Naive thymus-derived CD8-positive, alpha-beta T cell (primary cell): Measurements from ENCODE around the gene PCYT1A. TPM values are rescaled to one million over a fixed set of nuclear protein-coding genes. Genes with fewer than 3 reads are reported as not detected.
"Not testable (repeated sequence)": the region's sequence is repeated elsewhere in the genome, so short reads cannot be mapped to it uniquely, and the experiment has no call there.

Experiments used
- ATAC-seq, 2 donors: fragments of 150-1000 bp; cut with Tn5 transposase in 1 of 2; sonication (Bioruptor Pico), chemical (Tn5 transposase) in 1 of 2; 1 replicate in 1 of 2; 2 replicates in 1 of 2; pipeline ENCODE4 v1.10.0; 2021; ENCODE audit warnings: mild to moderate bottlenecking in 2 of 2, moderate library complexity in 2 of 2
- POLR2A ChIA-PET: fragments of 350-600 bp; sonication (Branson Sonifier 250); formaldehyde crosslinking; loops from one replicate; lab custom pipeline; 2021; ENCODE audit warnings: antibody characterized with exemption; lab: Charles Lee
- DNase-seq, 10 donors: peaks; one replicate each; pipeline versions ENCODE4 v3.0.0 to v3.0.0-alpha.2; 2020 to 2022
- H3K27ac Mint-ChIP-seq, 10 donors: one replicate each; pipeline ENCODE4 v1.8.0; 2020 to 2022; ENCODE audit warnings: mild to moderate bottlenecking in 10 of 10, mixed read lengths in 10 of 10, moderate library complexity in 4 of 10, inconsistent platforms in 1 of 10
- H3K27me3 Mint-ChIP-seq, 5 donors: one replicate each; pipeline ENCODE4 v1.8.0; 2021 to 2022; ENCODE audit warnings: mixed read lengths in 5 of 5
- H3K36me3 Mint-ChIP-seq, 3 donors: one replicate each; pipeline ENCODE4 v1.8.0; 2020 to 2022; ENCODE audit warnings: mixed read lengths in 3 of 3, mild to moderate bottlenecking in 2 of 3, inconsistent platforms in 1 of 3
- H3K4me1 Mint-ChIP-seq, 4 donors: one replicate each; pipeline ENCODE4 v1.8.0; 2021 to 2022; ENCODE audit warnings: mixed read lengths in 4 of 4
- H3K4me3 Mint-ChIP-seq, 10 donors: one replicate each; pipeline ENCODE4 v1.8.0; 2020 to 2022; ENCODE audit warnings: mild to moderate bottlenecking in 10 of 10, mixed read lengths in 10 of 10, moderate library complexity in 6 of 10, inconsistent platforms in 1 of 10
- H3K9me3 Mint-ChIP-seq, 9 donors: one replicate each; pipeline ENCODE4 v1.8.0; 2020 to 2022; ENCODE audit warnings: mixed read lengths in 9 of 9, mild to moderate bottlenecking in 3 of 9, inconsistent platforms in 1 of 9, moderate library complexity in 1 of 9
- polyA plus RNA-seq, 3 donors: library from polyadenylated mRNA; unstranded; fragments of 300-500 nt; fragmentation: Illumina TruSeq; gene quantifications; one replicate each; pipeline ENCODE4 v1.2.3, GENCODE V29; 2021
- total RNA-seq, 8 experiments: library from RNA in 2 of 8; stranded (reverse) in 2 of 8; gene quantifications; one replicate each; pipeline ENCODE4 v1.2.3 and lab custom pipeline; 2021 to 2026

Gene PCYT1A
- total and polyA plus RNA-seq, 5 experiments from 2014 or later, result 7.6 to 52.2 (median 12.6) TPM

GRCh38 chr3:196316799-196317686, 29.5 kb upstream of the PCYT1A start:
- not testable (repeated sequence) for H3K27me3 Mint-ChIP-seq, H3K9me3 Mint-ChIP-seq, ATAC-seq, H3K36me3 Mint-ChIP-seq
- Mint-ChIP-seq H3K27ac (peak overlapping the region; percentile 82 to 98 (median 96)), H3K4me1 (peaks cover 2 to 13% (median 9%) of the 10 kb centered on the region in 4 donors), H3K4me3 (peak overlapping the region; percentile 86 to 97 (median 92))
- POLR2A ChIA-PET, result interaction anchor here (0.6 to 2.0 kb wide), 7 partner anchors 28 to 1668 kb away, joined by 3 to 11 read pairs (median 5); partner anchors contain the start of genes FBXO45, UBXN7 and WDR53
- peak in 1 of 10 donors; percentile 42 for DNase-seq

GRCh38 chr3:196315821-196316220, 28.3 kb upstream of the PCYT1A start:
- Mint-ChIP-seq H3K9me3 (no peaks in the 10 kb centered on the region), H3K27ac (peak overlapping the region in 3 of 10 donors; percentile 13 to 52 (median 31)), H3K36me3 (peaks cover 0 to 2% (median 0%) of the 10 kb centered on the region in 3 donors), H3K27me3 (no peaks in the 10 kb centered on the region), H3K4me3 (peak overlapping the region in 1 of 10 donors; percentile 19), H3K4me1 (peaks cover 2 to 9% (median 6%) of the 10 kb centered on the region in 4 donors)
- DNase-seq (no peak), ATAC-seq (no peak)
- POLR2A ChIA-PET, result no interaction called here

GRCh38 chr3:196314597-196314996, 27.1 kb upstream of the PCYT1A start:
- H3K9me3 Mint-ChIP-seq, result no peaks in the 10 kb centered on the region
- peaks cover 0 to 2% (median 0%) of the 10 kb centered on the region in 3 donors for H3K36me3 Mint-ChIP-seq
- peak overlapping the region in 1 of 10 donors; percentile 17 for H3K4me3 Mint-ChIP-seq
- POLR2A ChIA-PET, result no interaction called here
- DNase-seq (no peak), ATAC-seq (no peak)
- peak overlapping the region in 7 of 10 donors; percentile 7 to 91 (median 60) for H3K27ac Mint-ChIP-seq
- no peaks in the 10 kb centered on the region for H3K27me3 Mint-ChIP-seq
- peaks cover 2 to 9% (median 6%) of the 10 kb centered on the region in 4 donors for H3K4me1 Mint-ChIP-seq

DNA sequence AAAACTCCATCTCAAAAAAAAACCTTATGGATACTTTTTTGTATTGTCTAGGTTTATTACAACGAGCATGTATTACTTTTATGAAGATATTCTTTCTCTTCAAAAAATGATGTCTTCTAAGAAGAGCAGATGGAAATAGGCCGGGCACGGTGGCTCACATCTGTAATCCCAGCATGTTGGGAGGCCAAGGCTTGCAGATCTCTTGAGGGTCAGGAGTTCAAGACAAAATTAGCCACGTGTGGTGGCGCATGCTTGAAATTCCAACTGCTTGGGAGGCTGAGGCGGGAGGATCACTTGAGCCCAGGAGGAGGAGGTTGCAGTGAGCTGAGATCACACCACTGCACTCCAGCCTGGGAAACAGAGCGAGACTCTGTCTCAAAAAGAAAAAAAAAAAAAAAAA, 26.6 kb upstream of the PCYT1A start:
- H3K4me1 Mint-ChIP-seq, DNase-seq, H3K27me3 Mint-ChIP-seq, H3K9me3 Mint-ChIP-seq, POLR2A ChIA-PET, H3K36me3 Mint-ChIP-seq, ATAC-seq, H3K4me3 Mint-ChIP-seq: not testable (repeated sequence)
- peak overlapping the region in 3 of 10 donors; percentile 47 to 91 (median 60) for H3K27ac Mint-ChIP-seq

DNA sequence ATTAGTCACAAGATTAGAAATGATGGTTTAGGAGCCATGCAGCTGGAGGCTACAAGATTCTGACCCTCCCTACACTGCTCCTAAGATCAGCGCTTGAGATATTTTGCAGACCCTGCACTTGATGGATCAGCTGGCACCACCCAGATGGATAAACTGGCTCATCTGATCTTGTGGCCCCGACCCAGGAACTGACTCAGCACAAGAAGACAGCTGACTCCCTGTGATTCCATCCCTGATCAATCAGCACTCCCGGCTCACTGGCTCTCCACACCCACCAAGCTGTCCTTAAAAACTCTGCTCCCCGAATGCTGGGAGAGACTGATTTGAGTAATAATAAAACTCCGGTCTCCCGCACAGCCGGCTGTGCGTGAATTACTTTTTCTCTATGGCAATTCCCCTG, 15.4 kb upstream of the PCYT1A start:
- Mint-ChIP-seq H3K36me3 (peaks cover 0 to 14% (median 12%) of the 10 kb centered on the region in 3 donors), H3K27ac (peak overlapping the region in 1 of 10 donors; percentile 69)
- ATAC-seq, POLR2A ChIA-PET, H3K4me3 Mint-ChIP-seq, DNase-seq, H3K4me1 Mint-ChIP-seq, H3K9me3 Mint-ChIP-seq, H3K27me3 Mint-ChIP-seq: not testable (repeated sequence)

- ATAC-seq, H3K4me3 Mint-ChIP-seq, H3K9me3 Mint-ChIP-seq, DNase-seq, POLR2A ChIA-PET, H3K27me3 Mint-ChIP-seq, H3K4me1 Mint-ChIP-seq: not testable (repeated sequence)
- Mint-ChIP-seq H3K36me3 (peaks cover 0 to 14% (median 12%) of the 10 kb centered on the region in 3 donors), H3K27ac (peak overlapping the region in 1 of 10 donors; percentile 41)
These were observed 15.0 kb upstream of the PCYT1A start for GRCh38 chr3:196302551-196302950.

GRCh38 chr3:196298521-196298920, 11.0 kb upstream of the PCYT1A start:
- Mint-ChIP-seq H3K27me3 (no peaks in the 10 kb centered on the region), H3K4me3 (no peak overlapping the region), H3K9me3 (no peaks in the 10 kb centered on the region), H3K4me1 (peaks cover 0 to 2% (median 0%) of the 10 kb centered on the region in 4 donors), H3K27ac (no peak overlapping the region), H3K36me3 (peaks cover 0 to 16% (median 12%) of the 10 kb centered on the region in 3 donors)
- POLR2A ChIA-PET, result no interaction called here
- DNase-seq (no peak), ATAC-seq (no peak)

GRCh38 chr3:196292286-196292923, 4.9 kb upstream of the PCYT1A start:
- H3K27me3 Mint-ChIP-seq, result no peaks in the 10 kb centered on the region
- ATAC-seq (no peak), DNase-seq (no peak)
- POLR2A ChIA-PET, result no interaction called here
- peaks cover 6 to 13% (median 10%) of the 10 kb centered on the region in 4 donors for H3K4me1 Mint-ChIP-seq
- peak overlapping the region in 1 of 10 donors; percentile 32 for H3K27ac Mint-ChIP-seq
- H3K36me3 Mint-ChIP-seq, result peaks cover 0 to 2% (median 0%) of the 10 kb centered on the region in 3 donors
- H3K9me3 Mint-ChIP-seq, result no peaks in the 10 kb centered on the region
- H3K4me3 Mint-ChIP-seq, result no peak overlapping the region

- H3K36me3 Mint-ChIP-seq, result no peaks in the 10 kb centered on the region
- H3K4me1 Mint-ChIP-seq, result peaks cover 28 to 50% (median 43%) of the 10 kb centered on the region in 4 donors
- H3K9me3 Mint-ChIP-seq, result no peaks in the 10 kb centered on the region
- ATAC-seq, result no peak
- POLR2A ChIA-PET, result interaction anchor here (0.5 to 1.3 kb wide), 5 partner anchors 9 to 654 kb away, joined by 3 to 11 read pairs (median 5); partner anchors contain the start of genes DYNLT2B and NCBP2
- peak overlapping the region in 9 of 10 donors; percentile 73 to 100 (median 97) for H3K27ac Mint-ChIP-seq
- H3K27me3 Mint-ChIP-seq, result no peaks in the 10 kb centered on the region
- peak overlapping the region; percentile 98 to 100 (median 100) for H3K4me3 Mint-ChIP-seq
- DNase-seq, result no peak
These were observed 575 bp upstream of the PCYT1A start for GRCh38 chr3:196288141-196288460.

GRCh38 chr3:196287090-196287439, 461 bp downstream of the PCYT1A start:
- H3K27ac Mint-ChIP-seq, result peak overlapping the region; percentile 92 to 100 (median 98)
- H3K27me3 Mint-ChIP-seq, result no peaks in the 10 kb centered on the region
- peak overlapping the region; percentile 98 to 100 (median 100) for H3K4me3 Mint-ChIP-seq
- ATAC-seq (peak; percentile 45 to 49), DNase-seq (peak in 3 of 10 donors; percentile 9 to 26 (median 10))
- H3K9me3 Mint-ChIP-seq, result no peaks in the 10 kb centered on the region
- H3K36me3 Mint-ChIP-seq, result no peaks in the 10 kb centered on the region
- peaks cover 28 to 53% (median 45%) of the 10 kb centered on the region in 4 donors for H3K4me1 Mint-ChIP-seq
- POLR2A ChIA-PET, result interaction anchor here (1.0 to 1.3 kb wide), 3 partner anchors 11 to 655 kb away, joined by 3 to 6 read pairs (median 3); partner anchors contain the start of gene NCBP2

DNA sequence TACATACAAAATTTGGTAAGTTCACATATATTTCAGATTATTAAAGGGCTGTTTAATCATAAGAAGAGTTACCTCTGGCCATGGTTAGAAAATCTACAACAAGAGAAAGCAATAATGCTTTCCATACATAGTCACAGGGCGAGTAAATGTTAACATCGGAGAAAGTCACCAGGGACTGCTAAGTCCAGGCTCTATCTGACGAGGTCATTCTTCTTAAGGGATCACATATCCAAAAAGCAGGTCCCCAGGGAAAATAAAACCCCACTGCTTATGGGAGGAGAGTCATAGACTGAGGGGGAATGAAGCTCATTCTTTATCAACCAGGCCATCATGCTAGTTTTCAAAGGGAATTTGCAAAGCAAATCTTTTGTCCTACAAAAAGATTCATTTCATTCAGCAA, 3.1 kb downstream of the PCYT1A start:
- Mint-ChIP-seq H3K27me3 (no peaks in the 10 kb centered on the region), H3K9me3 (no peaks in the 10 kb centered on the region), H3K36me3 (peaks cover 0 to 2% (median 0%) of the 10 kb centered on the region in 3 donors), H3K4me3 (no peak overlapping the region), H3K4me1 (peaks cover 34 to 69% (median 59%) of the 10 kb centered on the region in 4 donors), H3K27ac (peak overlapping the region in 7 of 10 donors; percentile 10 to 75 (median 46))
- DNase-seq (no peak), ATAC-seq (no peak)
- POLR2A ChIA-PET, result no interaction called here

DNA sequence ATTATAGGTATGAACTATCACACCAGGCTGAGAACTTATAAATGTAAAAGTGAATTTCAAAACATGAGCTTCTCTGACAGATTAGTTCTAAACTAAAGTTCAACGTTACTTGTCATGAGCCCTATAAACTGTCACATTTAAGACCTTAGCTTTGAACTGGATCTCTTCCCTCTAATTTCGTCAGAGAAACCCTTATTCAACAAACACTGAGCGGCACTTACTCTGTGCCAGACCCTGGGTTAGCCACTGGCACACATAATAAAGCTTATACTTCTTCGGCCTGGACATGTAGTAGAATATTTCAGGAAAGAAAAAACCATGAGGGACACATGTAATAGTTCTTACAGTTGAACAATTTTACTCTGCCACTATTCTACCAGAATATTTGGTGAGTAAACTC, 5.6 kb downstream of the PCYT1A start:
- Mint-ChIP-seq H3K9me3 (no peaks in the 10 kb centered on the region), H3K27me3 (no peaks in the 10 kb centered on the region), H3K4me3 (no peak overlapping the region), H3K4me1 (peaks cover 33 to 68% (median 52%) of the 10 kb centered on the region in 4 donors), H3K36me3 (peaks cover 0 to 5% (median 0%) of the 10 kb centered on the region in 3 donors), H3K27ac (peak overlapping the region in 5 of 10 donors; percentile 22 to 72 (median 36))
- ATAC-seq (no peak), DNase-seq (no peak)
- POLR2A ChIA-PET, result no interaction called here
